ENCODE results near the gene SPACA1. TPM values are rescaled to one million over a fixed set of nuclear protein-coding genes. Genes with fewer than 3 reads are reported as not detected.

Gene SPACA1
- total and polyA plus RNA-seq, 2 donors from 2014 or later: not detected

GRCh38 chr6:88050140-88050818 is 2.6 kb downstream of the SPACA1 start:
- H3K9ac ChIP-seq (ENCODE audit: low read length in 3 of 3): no peak overlapping the region
- H3K27ac ChIP-seq (ENCODE audit: low read depth in 2 of 2, low read length in 2 of 2): no peak overlapping the region
- FAIRE-seq (no peak), DNase-seq (no peak)
- no peaks in the 10 kb centered on the region for H3K9me3 ChIP-seq (ENCODE audit: control insufficient read depth in 2 of 3, insufficient read depth in 1 of 3, low read length in 3 of 3)
- H3K4me1 ChIP-seq (ENCODE audit: control insufficient read depth in 2 of 3, insufficient read depth in 2 of 3, low read depth in 1 of 3, low read length in 3 of 3): no peaks in the 10 kb centered on the region
- no peak overlapping the region for H3K4me3 ChIP-seq (ENCODE audit: low read length in 3 of 3)
- H3K27me3 ChIP-seq (ENCODE audit: control insufficient read depth, insufficient read depth, low read length): no peaks in the 10 kb centered on the region
- no peak for TF ChIP-seq CTCF (IDR thresholded peaks at IDR 0.05; ENCODE audit: borderline replicate concordance, extremely low read depth, insufficient read depth)
- intact Hi-C loops (cut with DNase I): no loop called here
- H3K36me3 ChIP-seq (ENCODE audit: control insufficient read depth in 2 of 3, insufficient read depth in 3 of 3, low read length in 3 of 3): no peaks in the 10 kb centered on the region

GRCh38 chr6:88059191-88059590 is 11.6 kb downstream of the SPACA1 start:
- H3K9me3 ChIP-seq (ENCODE audit: control insufficient read depth in 2 of 3, insufficient read depth in 1 of 3, low read length in 3 of 3): no peaks in the 10 kb centered on the region
- DNase-seq (no peak), FAIRE-seq (no peak)
- no peaks in the 10 kb centered on the region for H3K27me3 ChIP-seq (ENCODE audit: control insufficient read depth, insufficient read depth, low read length)
- H3K9ac ChIP-seq (ENCODE audit: low read length in 3 of 3): no peak overlapping the region
- H3K4me3 ChIP-seq (ENCODE audit: low read length in 3 of 3): no peak overlapping the region
- no peaks in the 10 kb centered on the region for H3K36me3 ChIP-seq (ENCODE audit: control insufficient read depth in 2 of 3, insufficient read depth in 3 of 3, low read length in 3 of 3)
- H3K4me1 ChIP-seq (ENCODE audit: control insufficient read depth in 2 of 3, insufficient read depth in 2 of 3, low read depth in 1 of 3, low read length in 3 of 3): no peaks in the 10 kb centered on the region
- intact Hi-C loops (cut with DNase I): no loop called here
- H3K27ac ChIP-seq (ENCODE audit: low read depth in 2 of 2, low read length in 2 of 2): no peak overlapping the region
- TF ChIP-seq CTCF (IDR thresholded peaks at IDR 0.05; ENCODE audit: borderline replicate concordance, extremely low read depth, insufficient read depth): no peak

GRCh38 chr6:88062376-88062775 is 14.7 kb downstream of the SPACA1 start:
- intact Hi-C loops (cut with DNase I): no loop called here
- no peaks in the 10 kb centered on the region for H3K36me3 ChIP-seq (ENCODE audit: control insufficient read depth in 2 of 3, insufficient read depth in 3 of 3, low read length in 3 of 3)
- TF ChIP-seq CTCF (IDR thresholded peaks at IDR 0.05; ENCODE audit: borderline replicate concordance, extremely low read depth, insufficient read depth): no peak
- H3K4me1 ChIP-seq (ENCODE audit: control insufficient read depth in 2 of 3, insufficient read depth in 2 of 3, low read depth in 1 of 3, low read length in 3 of 3): no peaks in the 10 kb centered on the region
- FAIRE-seq: no peak
- H3K4me3 ChIP-seq (ENCODE audit: low read length in 3 of 3): no peak overlapping the region
- no peak overlapping the region for H3K27ac ChIP-seq (ENCODE audit: low read depth in 2 of 2, low read length in 2 of 2)
- no peak overlapping the region for H3K9ac ChIP-seq (ENCODE audit: low read length in 3 of 3)
- no peaks in the 10 kb centered on the region for H3K9me3 ChIP-seq (ENCODE audit: control insufficient read depth in 2 of 3, insufficient read depth in 1 of 3, low read length in 3 of 3)
- H3K27me3 ChIP-seq (ENCODE audit: control insufficient read depth, insufficient read depth, low read length): no peaks in the 10 kb centered on the region
- DNase-seq: no peak

- no peaks in the 10 kb centered on the region for H3K9me3 ChIP-seq (ENCODE audit: control insufficient read depth in 2 of 3, insufficient read depth in 1 of 3, low read length in 3 of 3)
- no peaks in the 10 kb centered on the region for H3K36me3 ChIP-seq (ENCODE audit: control insufficient read depth in 2 of 3, insufficient read depth in 3 of 3, low read length in 3 of 3)
- no peak overlapping the region for H3K4me3 ChIP-seq (ENCODE audit: low read length in 3 of 3)
- TF ChIP-seq CTCF (IDR thresholded peaks at IDR 0.05; ENCODE audit: borderline replicate concordance, extremely low read depth, insufficient read depth): no peak
- intact Hi-C loops (cut with DNase I): no loop called here
- H3K27ac ChIP-seq (ENCODE audit: low read depth in 2 of 2, low read length in 2 of 2): no peak overlapping the region
- no peak for FAIRE-seq
- H3K4me1 ChIP-seq (ENCODE audit: control insufficient read depth in 2 of 3, insufficient read depth in 2 of 3, low read depth in 1 of 3, low read length in 3 of 3): no peaks in the 10 kb centered on the region
- no peaks in the 10 kb centered on the region for H3K27me3 ChIP-seq (ENCODE audit: control insufficient read depth, insufficient read depth, low read length)
- H3K9ac ChIP-seq (ENCODE audit: low read length in 3 of 3): no peak overlapping the region
- no peak for DNase-seq
Measured at GRCh38 chr6:88072462-88072861, 24.8 kb downstream of the SPACA1 start.

Measured in kidney (tissue), 14 donors.